ENCODE data around the gene NAA80.

NAA80 gene

GRCh38 chr3:50258979-50259378 lies 40.2 kb downstream of the NAA80 start:
- Mint-ChIP-seq H3K4me1 (peaks cover 6% of the 10 kb centered on the region), H3K27me3 (no peaks in the 10 kb centered on the region), H3K4me3 (peak overlapping the region; percentile 20), H3K36me3 (ENCODE audit: insufficient read depth) (peaks cover 43% of the 10 kb centered on the region), H3K9me3 (no peaks in the 10 kb centered on the region), H3K27ac (ENCODE audit: low read depth) (peak overlapping the region; percentile 63)
- no peak for DNase-seq (ENCODE audit: low spot score in 2 of 2)
- no peak for ATAC-seq (replicated peaks; ENCODE audit: extremely low read depth, poor library complexity, severe bottlenecking)

- no peaks in the 10 kb centered on the region for H3K9me3 Mint-ChIP-seq
- peaks cover 46% of the 10 kb centered on the region for H3K36me3 Mint-ChIP-seq (ENCODE audit: insufficient read depth)
- no peak overlapping the region for H3K4me3 Mint-ChIP-seq
- peak overlapping the region; percentile 32 for H3K27ac Mint-ChIP-seq (ENCODE audit: low read depth)
- no peak for DNase-seq (ENCODE audit: low spot score in 2 of 2)
- H3K4me1 Mint-ChIP-seq, result peaks cover 13% of the 10 kb centered on the region
- no peak for ATAC-seq (replicated peaks; ENCODE audit: extremely low read depth, poor library complexity, severe bottlenecking)
- no peaks in the 10 kb centered on the region for H3K27me3 Mint-ChIP-seq
Observed at GRCh38 chr3:50258029-50258680, 41.0 kb downstream of the NAA80 start.

GRCh38 chr3:50256978-50257890 lies 42.0 kb downstream of the NAA80 start:
- ATAC-seq (replicated peaks; ENCODE audit: extremely low read depth, poor library complexity, severe bottlenecking) (no peak), DNase-seq (ENCODE audit: low spot score in 2 of 2) (no peak)
- no peaks in the 10 kb centered on the region for H3K9me3 Mint-ChIP-seq
- H3K27ac Mint-ChIP-seq (ENCODE audit: low read depth), result no peak overlapping the region
- H3K4me3 Mint-ChIP-seq, result no peak overlapping the region
- peaks cover 13% of the 10 kb centered on the region for H3K4me1 Mint-ChIP-seq
- no peaks in the 10 kb centered on the region for H3K27me3 Mint-ChIP-seq
- peaks cover 54% of the 10 kb centered on the region for H3K36me3 Mint-ChIP-seq (ENCODE audit: insufficient read depth)

- Mint-ChIP-seq H3K9me3 (no peaks in the 10 kb centered on the region), H3K27ac (ENCODE audit: low read depth) (no peak overlapping the region), H3K36me3 (ENCODE audit: insufficient read depth) (peaks cover 66% of the 10 kb centered on the region), H3K4me1 (peaks cover 23% of the 10 kb centered on the region), H3K4me3 (no peak overlapping the region), H3K27me3 (no peaks in the 10 kb centered on the region)
- DNase-seq (ENCODE audit: low spot score in 2 of 2) (no peak), ATAC-seq (replicated peaks; ENCODE audit: extremely low read depth, poor library complexity, severe bottlenecking) (no peak)
Observed at GRCh38 chr3:50255251-50255615, 44.0 kb downstream of the NAA80 start.

GRCh38 chr3:50254577-50255250 lies 44.5 kb downstream of the NAA80 start:
- DNase-seq (ENCODE audit: low spot score in 2 of 2) (no peak), ATAC-seq (replicated peaks; ENCODE audit: extremely low read depth, poor library complexity, severe bottlenecking) (no peak)
- Mint-ChIP-seq H3K27ac (ENCODE audit: low read depth) (peak overlapping the region; percentile 78), H3K4me3 (no peak overlapping the region), H3K9me3 (no peaks in the 10 kb centered on the region), H3K36me3 (ENCODE audit: insufficient read depth) (peaks cover 64% of the 10 kb centered on the region), H3K4me1 (peaks cover 23% of the 10 kb centered on the region), H3K27me3 (no peaks in the 10 kb centered on the region)

GRCh38 chr3:50251220-50251619 lies 48.0 kb downstream of the NAA80 start:
- Mint-ChIP-seq H3K9me3 (no peaks in the 10 kb centered on the region), H3K36me3 (ENCODE audit: insufficient read depth) (peaks cover 49% of the 10 kb centered on the region), H3K27ac (ENCODE audit: low read depth) (no peak overlapping the region), H3K4me1 (peaks cover 41% of the 10 kb centered on the region), H3K4me3 (peak overlapping the region; percentile 21), H3K27me3 (no peaks in the 10 kb centered on the region)
- ATAC-seq (replicated peaks; ENCODE audit: extremely low read depth, poor library complexity, severe bottlenecking) (no peak), DNase-seq (ENCODE audit: low spot score in 2 of 2) (no peak)

- Mint-ChIP-seq H3K36me3 (ENCODE audit: insufficient read depth) (peaks cover 51% of the 10 kb centered on the region), H3K27me3 (no peaks in the 10 kb centered on the region), H3K4me1 (peaks cover 48% of the 10 kb centered on the region), H3K27ac (ENCODE audit: low read depth) (no peak overlapping the region), H3K9me3 (no peaks in the 10 kb centered on the region), H3K4me3 (no peak overlapping the region)
- no peak for ATAC-seq (replicated peaks; ENCODE audit: extremely low read depth, poor library complexity, severe bottlenecking)
- DNase-seq (ENCODE audit: low spot score in 2 of 2), result no peak
Observed at GRCh38 chr3:50250514-50250913, 48.7 kb downstream of the NAA80 start.

GRCh38 chr3:50249457-50249856 lies 49.7 kb downstream of the NAA80 start:
- H3K4me1 Mint-ChIP-seq, result peaks cover 57% of the 10 kb centered on the region
- DNase-seq (ENCODE audit: low spot score in 2 of 2) (no peak), ATAC-seq (replicated peaks; ENCODE audit: extremely low read depth, poor library complexity, severe bottlenecking) (no peak)
- H3K36me3 Mint-ChIP-seq (ENCODE audit: insufficient read depth), result peaks cover 52% of the 10 kb centered on the region
- H3K9me3 Mint-ChIP-seq, result no peaks in the 10 kb centered on the region
- H3K27ac Mint-ChIP-seq (ENCODE audit: low read depth), result peak overlapping the region; percentile 78
- H3K27me3 Mint-ChIP-seq, result no peaks in the 10 kb centered on the region
- no peak overlapping the region for H3K4me3 Mint-ChIP-seq

- H3K27me3 Mint-ChIP-seq, result no peaks in the 10 kb centered on the region
- no peak for DNase-seq (ENCODE audit: low spot score in 2 of 2)
- no peak for ATAC-seq (replicated peaks; ENCODE audit: extremely low read depth, poor library complexity, severe bottlenecking)
- no peaks in the 10 kb centered on the region for H3K9me3 Mint-ChIP-seq
- peaks cover 56% of the 10 kb centered on the region for H3K36me3 Mint-ChIP-seq (ENCODE audit: insufficient read depth)
- H3K27ac Mint-ChIP-seq (ENCODE audit: low read depth), result peak overlapping the region; percentile 78
- peaks cover 56% of the 10 kb centered on the region for H3K4me1 Mint-ChIP-seq
- peak overlapping the region; percentile 56 for H3K4me3 Mint-ChIP-seq
Observed at GRCh38 chr3:50248387-50248786, 50.8 kb downstream of the NAA80 start.

GRCh38 chr3:50246517-50246954 lies 52.7 kb downstream of the NAA80 start:
- ATAC-seq (replicated peaks; ENCODE audit: extremely low read depth, poor library complexity, severe bottlenecking) (peak; percentile 87), DNase-seq (ENCODE audit: low spot score in 2 of 2) (peak; percentile 51 to 69)
- no peaks in the 10 kb centered on the region for H3K9me3 Mint-ChIP-seq
- H3K4me1 Mint-ChIP-seq, result peaks cover 70% of the 10 kb centered on the region
- no peaks in the 10 kb centered on the region for H3K27me3 Mint-ChIP-seq
- H3K36me3 Mint-ChIP-seq (ENCODE audit: insufficient read depth), result peaks cover 44% of the 10 kb centered on the region
- H3K4me3 Mint-ChIP-seq, result peak overlapping the region; percentile 79
- H3K27ac Mint-ChIP-seq (ENCODE audit: low read depth), result peak overlapping the region; percentile 91
